Endothelial cell of umbilical vein (primary cell): Measurements from ENCODE around the gene THAP10. TPM values are rescaled to one million over a fixed set of nuclear protein-coding genes. Genes with fewer than 3 reads are reported as not detected.

Experiments used
- BruUV-seq: library from RNA; stranded (reverse); fragments of 400-500 nt; replicated peaks from 2 replicates; lab custom pipeline; 2021; lab: Mats Ljungman, UMichigan
- CTCF ChIA-PET: fragments of 300-600, 350-600 bp; sonication (Branson Sonifier 250); formaldehyde crosslinking; loops from one replicate; lab custom pipeline; 2021; ENCODE audit warnings: antibody characterized with exemption, inconsistent platforms; lab: Charles Lee
- POLR2A ChIA-PET: fragments of 300-600, 350-600 bp; sonication (Branson Sonifier 250); formaldehyde crosslinking; loops from one replicate; lab custom pipeline; 2021; ENCODE audit warnings: antibody characterized with exemption, inconsistent platforms; lab: Charles Lee
- DNase-seq: peaks from one replicate; pipeline ENCODE4 v3.0.0-alpha.2; 2011; ENCODE audit warnings: low read depth, low spot score
- FAIRE-seq: peaks from 2 replicates; lab custom pipeline; 2011; peaks lifted over from hg19 to GRCh38; lab: Jason Lieb, UNC
- H2AFZ ChIP-seq: 2 replicates; pipeline ENCODE4 v1.6.0; 2012; ENCODE audit warnings: low read depth, low read length, control low read depth, inconsistent platforms
- H3K27ac ChIP-seq: 2 replicates; pipeline ENCODE4 v1.5.1; 2011; ENCODE audit warnings: low read depth, mild to moderate bottlenecking, control low read depth, low read length, moderate library complexity; ENCODE audit not compliant: insufficient read depth
- H3K27me3 ChIP-seq, 2 experiments: 2 replicates each; pipeline versions ENCODE4 v1.6.0 to v1.6.1; 2011; ENCODE audit warnings: low read length in 2 of 2, mixed read lengths in 1 of 2; ENCODE audit not compliant: control insufficient read depth in 2 of 2, insufficient read depth in 2 of 2
- H3K36me3 ChIP-seq, 2 experiments: 2 replicates in 1 of 2; 3 replicates in 1 of 2; pipeline ENCODE4 v1.5.1; 2011; ENCODE audit warnings: low read length in 2 of 2, mild to moderate bottlenecking in 1 of 2, moderate library complexity in 1 of 2; ENCODE audit not compliant: control insufficient read depth in 2 of 2, insufficient read depth in 2 of 2; ENCODE audit errors: extremely low read depth in 1 of 2
- H3K4me1 ChIP-seq: 3 replicates; pipeline ENCODE4 v1.5.1; 2011; ENCODE audit warnings: mild to moderate bottlenecking, low read length; ENCODE audit not compliant: control insufficient read depth, insufficient read depth; ENCODE audit errors: extremely low read depth
- H3K4me2 ChIP-seq: 2 replicates; pipeline ENCODE4 v1.6.1; 2011; ENCODE audit warnings: low read length, control low read depth, mixed read lengths; ENCODE audit not compliant: insufficient read depth
- H3K4me3 ChIP-seq, 3 experiments: fragments of 200-600 bp in 1 of 3; sonication (generic), shearing (Covaris generic) in 1 of 3; replicated peaks in 1 of 3; 2 replicates each; pipeline ENCODE4 v1.5.1; 2011 to 2016; ENCODE audit warnings: control low read depth in 3 of 3, low read length in 3 of 3, mild to moderate bottlenecking in 2 of 3, inconsistent platforms in 1 of 3, low read depth in 1 of 3, moderate library complexity in 1 of 3; ENCODE audit not compliant: insufficient read depth in 1 of 3
- H3K79me2 ChIP-seq: 2 replicates; pipeline ENCODE4 v1.6.0; 2012; ENCODE audit warnings: low read length, inconsistent platforms; ENCODE audit not compliant: control insufficient read depth, insufficient read depth
- H3K9ac ChIP-seq: replicated peaks from 2 replicates; pipeline ENCODE3; 2011; ENCODE audit warnings: low read length, control low read depth; ENCODE audit not compliant: insufficient read depth; ENCODE audit errors: extremely low read depth
- H3K9me1 ChIP-seq: replicated peaks from 3 replicates; pipeline ENCODE4 v1.6.0; 2011; ENCODE audit warnings: mild to moderate bottlenecking, low read length; ENCODE audit not compliant: control insufficient read depth, insufficient read depth; ENCODE audit errors: extremely low read depth
- H3K9me3 ChIP-seq: replicated peaks from 2 replicates; pipeline ENCODE4 v1.5.1; 2012; ENCODE audit warnings: low read length, inconsistent platforms; ENCODE audit not compliant: control insufficient read depth, insufficient read depth
- H4K20me1 ChIP-seq: replicated peaks from 2 replicates; pipeline ENCODE3; 2011; ENCODE audit warnings: mild to moderate bottlenecking, low read length; ENCODE audit not compliant: control insufficient read depth, insufficient read depth; ENCODE audit errors: extremely low read depth
- EZH2 ChIP-seq: IDR thresholded peaks from 2 replicates; pipeline ENCODE4 v1.6.1; 2012; ENCODE audit warnings: borderline replicate concordance, low read depth, mild to moderate bottlenecking, moderate library complexity, low read length, inconsistent platforms; ENCODE audit not compliant: severe bottlenecking
- FOS ChIP-seq: IDR thresholded peaks from 2 replicates; pipeline ENCODE4 v1.6.1; 2011; ENCODE audit warnings: mild to moderate bottlenecking, low read length, moderate library complexity, borderline replicate concordance; ENCODE audit not compliant: insufficient read depth
- GATA2 ChIP-seq: IDR thresholded peaks from 2 replicates; pipeline ENCODE4 v1.7.0; 2011; ENCODE audit warnings: low read depth, mild to moderate bottlenecking, moderate library complexity, mixed read lengths, low read length; ENCODE audit not compliant: insufficient read length, insufficient read depth
- MYC ChIP-seq: IDR thresholded peaks from one replicate; pipeline ENCODE4 v1.6.1; 2011; ENCODE audit warnings: mild to moderate bottlenecking, low read depth, low read length
- POLR2A ChIP-seq: IDR thresholded peaks from 2 replicates; pipeline ENCODE4 v1.6.1; 2012; ENCODE audit warnings: low read depth, mild to moderate bottlenecking, control low read depth, low read length
- POLR2AphosphoS5 ChIP-seq: IDR thresholded peaks from 2 replicates; pipeline ENCODE4 v1.6.1; 2012; ENCODE audit warnings: low read depth, mild to moderate bottlenecking, control low read depth, low read length, moderate library complexity; ENCODE audit not compliant: insufficient read depth
- dilution Hi-C: fragments of 300-500 bp; cut with MboI; formaldehyde crosslinking; loops from one replicate; pipeline ENCODE4 v1.15.0; 2019; ENCODE audit warnings: low sequenced_read_pairs; ENCODE audit not compliant: extremely low pct_ligation_motif_present
- intact Hi-C: fragments of 100-400 bp; cut with micrococcal nuclease; formaldehyde crosslinking; loops from one replicate; pipeline ENCODE4 v1.10.0; 2022
- polyA plus RNA-seq, 4 experiments: library from polyadenylated mRNA; depleted of rRNA in 3 of 4; stranded (reverse) in 3 of 4; unstranded in 1 of 4; fragments of >200 nt; gene quantifications; 2 replicates each; pipeline versions ENCODE4 v1.2.1 to v1.2.3, GENCODE V29; 2011 to 2012; ENCODE audit warnings: missing spikeins in 1 of 4
- total RNA-seq: library from RNA; stranded (reverse); gene quantifications from 2 replicates; pipeline ENCODE4 v1.2.3, GENCODE V29; 2021
- TF ChIP-seq, protein P1 (sequence below): IDR thresholded peaks from 2 replicates; pipeline ENCODE4 v1.6.1; 2011; ENCODE audit not compliant: insufficient read depth, insufficient read length
- TF ChIP-seq, protein P2 (sequence below), 2 donors: IDR thresholded peaks; 1 replicate in 1 of 2; 2 replicates in 1 of 2; pipeline ENCODE4 v1.5.1; 2011; ENCODE audit warnings: low read length in 2 of 2, mild to moderate bottlenecking in 2 of 2, moderate library complexity in 2 of 2, control low read depth in 1 of 2, inconsistent platforms in 1 of 2, low read depth in 1 of 2; ENCODE audit not compliant: insufficient read depth in 1 of 2; ENCODE audit errors: extremely low read depth in 1 of 2

Gene THAP10
- total and polyA plus RNA-seq, 2 donors (not counting 3 experiments of a cell fraction or from before 2014, with no cell fraction given): 1.7 to 4.0 TPM

DNA sequence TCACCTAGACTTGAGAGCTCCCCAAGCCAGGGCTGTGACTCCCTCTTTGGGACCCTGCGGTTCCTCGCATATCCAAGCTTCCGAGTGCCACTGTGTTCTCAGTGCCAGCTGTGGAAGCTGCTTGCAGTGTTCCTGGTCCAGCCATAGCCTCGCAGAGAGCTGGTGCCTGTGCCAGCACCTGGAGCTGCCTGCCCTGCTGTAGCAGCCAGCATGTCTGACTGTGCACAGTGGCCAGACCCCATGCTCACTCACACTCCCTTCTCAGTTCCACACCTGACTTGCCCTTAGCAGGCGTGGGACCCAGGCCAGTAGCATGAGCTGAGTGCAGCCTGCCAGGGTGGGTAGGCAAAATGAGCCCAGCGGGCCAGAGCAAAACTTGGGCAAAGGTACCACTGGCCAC lies 25.7 kb upstream of the THAP10 start:
- Histone ChIP-seq H3K9me3 (no peaks in the 10 kb centered on the region), H3K9me1 (no peaks in the 10 kb centered on the region), H3K27me3 (no peaks in the 10 kb centered on the region), H3K9ac (no peak overlapping the region), H3K4me2 (no peak overlapping the region), H3K36me3 (no peaks in the 10 kb centered on the region), H3K4me1 (peaks cover 2% of the 10 kb centered on the region), H3K27ac (no peak overlapping the region), H3K4me3 (no peak overlapping the region), H2AFZ (no peak overlapping the region), H4K20me1 (no peaks in the 10 kb centered on the region), H3K79me2 (no peaks in the 10 kb centered on the region)
- TF ChIP-seq, protein P1, sequence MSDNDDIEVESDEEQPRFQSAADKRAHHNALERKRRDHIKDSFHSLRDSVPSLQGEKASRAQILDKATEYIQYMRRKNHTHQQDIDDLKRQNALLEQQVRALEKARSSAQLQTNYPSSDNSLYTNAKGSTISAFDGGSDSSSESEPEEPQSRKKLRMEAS: no peak
- no peak for TF ChIP-seq POLR2AphosphoS5
- TF ChIP-seq POLR2A: no peak
- TF ChIP-seq, protein P2, sequence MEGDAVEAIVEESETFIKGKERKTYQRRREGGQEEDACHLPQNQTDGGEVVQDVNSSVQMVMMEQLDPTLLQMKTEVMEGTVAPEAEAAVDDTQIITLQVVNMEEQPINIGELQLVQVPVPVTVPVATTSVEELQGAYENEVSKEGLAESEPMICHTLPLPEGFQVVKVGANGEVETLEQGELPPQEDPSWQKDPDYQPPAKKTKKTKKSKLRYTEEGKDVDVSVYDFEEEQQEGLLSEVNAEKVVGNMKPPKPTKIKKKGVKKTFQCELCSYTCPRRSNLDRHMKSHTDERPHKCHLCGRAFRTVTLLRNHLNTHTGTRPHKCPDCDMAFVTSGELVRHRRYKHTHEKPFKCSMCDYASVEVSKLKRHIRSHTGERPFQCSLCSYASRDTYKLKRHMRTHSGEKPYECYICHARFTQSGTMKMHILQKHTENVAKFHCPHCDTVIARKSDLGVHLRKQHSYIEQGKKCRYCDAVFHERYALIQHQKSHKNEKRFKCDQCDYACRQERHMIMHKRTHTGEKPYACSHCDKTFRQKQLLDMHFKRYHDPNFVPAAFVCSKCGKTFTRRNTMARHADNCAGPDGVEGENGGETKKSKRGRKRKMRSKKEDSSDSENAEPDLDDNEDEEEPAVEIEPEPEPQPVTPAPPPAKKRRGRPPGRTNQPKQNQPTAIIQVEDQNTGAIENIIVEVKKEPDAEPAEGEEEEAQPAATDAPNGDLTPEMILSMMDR (IDR thresholded peaks at IDR 0.05; ENCODE audit: extremely low read depth in 1 of 2, insufficient read depth in 1 of 2, low read depth in 1 of 2, low read length in 2 of 2): no peak
- no peak for TF ChIP-seq MYC
- no peak for TF ChIP-seq FOS
- no peak for TF ChIP-seq EZH2
- no peak for TF ChIP-seq GATA2
- ChIA-PET CTCF (interaction anchor here (0.7 to 1.8 kb wide), 4 partner anchors 12 to 825 kb away, joined by 3 to 5 read pairs (median 4); partner anchors contain the start of genes LRRC49 and THAP10), POLR2A (no interaction called here)
- DNase-seq (no peak), FAIRE-seq (no peak)
- no TSS peak for BruUV-seq
- intact Hi-C loops: no loop called here
- dilution Hi-C loops: no loop called here
